Midbrain (tissue), 1 donor: ENCODE measurements around the gene BCL10.

Source experiments
- DNase-seq: peaks from one replicate; lab custom pipeline; 2025; lab: John Stamatoyannopoulos, UW

The BCL10 gene

DNA sequence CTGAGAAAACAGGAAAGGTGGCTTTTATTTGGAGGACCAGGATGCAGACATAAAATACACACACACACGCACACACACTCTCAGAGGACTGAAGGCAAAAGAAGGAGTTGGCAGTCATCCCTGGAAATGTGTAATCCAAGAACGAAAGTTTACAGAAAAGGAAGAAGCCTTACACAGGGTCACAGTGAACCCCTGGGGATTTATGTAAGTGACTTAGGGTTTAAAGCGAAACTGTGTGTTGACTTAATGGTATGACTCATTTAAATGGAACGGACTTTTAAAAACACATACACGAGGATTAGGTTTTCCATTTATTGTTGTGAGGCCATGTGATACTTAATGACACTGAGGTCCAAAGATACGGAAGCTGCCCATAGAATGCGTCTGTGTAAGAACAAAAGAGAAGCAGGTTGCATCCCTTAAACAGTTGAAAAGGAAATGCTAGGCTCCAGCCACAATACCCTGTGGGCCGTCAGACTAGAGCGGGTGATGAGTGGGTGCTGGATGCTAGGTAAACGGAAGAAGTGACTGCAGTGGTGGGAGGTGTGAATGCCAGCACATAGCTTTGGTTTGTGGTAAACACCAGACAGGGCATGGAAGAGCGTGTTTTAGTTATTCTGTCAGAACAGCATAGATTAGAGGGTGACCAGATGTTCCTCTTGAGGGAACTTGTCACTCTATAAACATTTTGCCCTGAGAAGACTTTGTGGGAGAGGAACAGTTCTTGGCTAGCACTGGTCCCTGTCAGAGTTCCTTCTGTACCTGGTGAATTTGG is 21.6 kb upstream of the BCL10 start:
- no peak for DNase-seq

DNA sequence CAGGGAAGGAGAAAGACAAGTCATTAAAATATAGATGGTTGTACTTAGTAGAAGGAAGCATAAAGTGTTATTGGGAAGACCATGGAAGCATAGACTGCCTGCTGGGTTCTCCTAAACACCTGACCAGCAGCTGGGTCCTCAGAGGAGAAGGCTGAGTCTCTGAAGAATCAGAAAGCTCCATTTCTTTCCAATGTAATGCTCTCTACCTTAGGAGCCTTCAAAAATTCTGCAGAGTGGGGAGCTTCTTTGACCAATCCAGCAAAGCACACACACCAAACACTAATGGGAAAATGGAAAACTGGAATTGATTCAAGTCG is 21.1 kb upstream of the BCL10 start:
- no peak for DNase-seq

DNA sequence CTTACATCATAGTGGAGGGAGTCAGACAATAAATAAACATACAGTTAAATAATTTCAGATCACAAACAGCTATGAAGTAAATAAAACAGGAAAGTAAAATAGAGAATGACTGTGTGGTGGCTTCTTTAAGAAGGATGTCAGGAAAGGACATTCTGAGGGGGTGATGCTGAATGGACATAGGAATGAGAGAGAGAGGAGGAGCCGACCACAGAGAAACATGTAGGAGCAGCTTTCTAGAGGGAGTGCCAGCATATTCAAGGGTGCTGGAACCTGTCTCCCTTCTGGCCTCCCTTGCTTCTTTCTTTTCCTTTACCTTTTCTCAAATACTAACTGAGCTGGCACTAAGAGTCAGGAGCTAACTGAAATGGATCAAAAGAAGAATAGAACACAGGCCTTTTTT is 20.5 kb upstream of the BCL10 start:
- DNase-seq: no peak

DNA sequence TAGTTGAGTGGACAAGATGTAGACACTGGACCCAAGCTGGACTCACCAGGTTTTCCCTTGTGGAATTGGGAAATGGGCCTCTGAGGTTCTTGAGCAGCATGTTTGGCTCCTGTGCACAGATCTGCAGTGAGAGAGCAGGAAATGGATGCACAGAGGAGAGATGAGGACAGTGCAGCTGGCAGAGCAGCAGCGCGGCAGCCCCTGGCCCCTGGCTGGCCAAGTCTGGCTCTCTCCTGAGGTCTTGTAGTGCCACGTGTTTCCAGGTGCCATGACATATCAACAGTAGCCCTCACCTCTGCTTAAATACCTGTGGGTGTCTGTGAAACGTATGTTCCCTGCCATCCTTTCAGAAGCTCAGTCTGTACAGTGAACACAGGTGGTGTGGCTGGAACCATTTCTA is 19.2 kb upstream of the BCL10 start:
- DNase-seq: no peak

DNA sequence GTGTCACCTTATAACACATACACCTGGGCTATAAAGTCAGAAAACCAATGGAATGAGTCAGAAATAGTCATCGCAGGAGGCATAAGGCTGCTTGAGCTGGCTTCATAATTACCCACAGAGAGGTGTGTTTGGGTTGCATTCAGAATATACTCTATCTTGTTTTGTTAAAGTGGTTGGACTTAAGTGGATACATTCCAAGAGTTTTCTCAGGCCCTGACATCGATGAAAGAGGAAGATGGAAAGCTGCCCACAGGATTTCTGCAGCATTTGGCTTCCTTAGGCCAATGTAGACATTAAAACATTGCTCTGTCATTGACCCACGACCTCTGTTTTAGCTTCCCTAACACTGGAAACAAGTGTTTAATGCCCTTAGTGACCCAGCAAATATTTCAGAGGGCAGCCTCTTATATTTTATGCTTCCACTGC is 18.6 kb upstream of the BCL10 start:
- no peak for DNase-seq

DNA sequence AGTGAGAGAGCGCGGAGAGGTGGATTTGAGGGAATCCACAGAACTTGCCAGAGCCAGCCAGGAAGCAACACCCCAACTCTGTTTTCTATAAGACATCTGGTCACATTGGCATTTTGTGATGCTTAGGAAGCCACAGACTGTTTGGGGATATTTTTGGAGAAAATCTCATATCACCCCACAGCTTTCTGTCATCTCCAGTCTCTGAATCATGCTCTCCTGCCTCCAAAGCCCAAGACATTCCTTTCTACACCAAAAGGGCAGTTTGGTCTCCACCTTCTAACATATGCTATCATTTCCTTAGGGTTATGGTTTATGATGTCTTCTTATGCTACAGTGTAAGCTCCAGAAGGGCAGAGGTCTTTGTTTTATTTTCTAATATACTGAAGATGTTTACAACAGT is 14.4 kb upstream of the BCL10 start:
- no peak for DNase-seq

DNA sequence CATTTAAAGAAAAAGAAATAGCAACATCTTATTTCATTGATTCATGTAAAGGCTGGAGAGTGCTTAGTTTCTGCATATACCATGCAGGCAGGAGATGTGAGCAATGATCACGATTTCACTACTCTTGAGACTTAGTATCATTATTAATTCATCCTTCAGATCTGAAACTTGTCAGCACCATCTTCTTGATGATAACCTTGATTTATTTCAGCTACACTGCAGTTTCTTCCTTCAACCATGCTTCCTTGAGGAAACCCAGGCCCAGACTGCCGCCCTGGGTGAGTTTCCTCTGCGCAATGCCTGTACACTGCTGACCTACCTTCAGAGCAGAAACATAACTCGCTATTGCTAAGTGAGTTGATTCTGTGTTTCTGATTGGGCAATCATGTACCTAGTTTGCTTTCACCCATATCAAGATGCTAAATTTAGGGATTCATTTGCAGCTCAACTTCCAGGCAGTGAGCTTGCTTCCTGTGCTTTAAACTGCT is 13.5 kb upstream of the BCL10 start:
- DNase-seq: no peak

DNA sequence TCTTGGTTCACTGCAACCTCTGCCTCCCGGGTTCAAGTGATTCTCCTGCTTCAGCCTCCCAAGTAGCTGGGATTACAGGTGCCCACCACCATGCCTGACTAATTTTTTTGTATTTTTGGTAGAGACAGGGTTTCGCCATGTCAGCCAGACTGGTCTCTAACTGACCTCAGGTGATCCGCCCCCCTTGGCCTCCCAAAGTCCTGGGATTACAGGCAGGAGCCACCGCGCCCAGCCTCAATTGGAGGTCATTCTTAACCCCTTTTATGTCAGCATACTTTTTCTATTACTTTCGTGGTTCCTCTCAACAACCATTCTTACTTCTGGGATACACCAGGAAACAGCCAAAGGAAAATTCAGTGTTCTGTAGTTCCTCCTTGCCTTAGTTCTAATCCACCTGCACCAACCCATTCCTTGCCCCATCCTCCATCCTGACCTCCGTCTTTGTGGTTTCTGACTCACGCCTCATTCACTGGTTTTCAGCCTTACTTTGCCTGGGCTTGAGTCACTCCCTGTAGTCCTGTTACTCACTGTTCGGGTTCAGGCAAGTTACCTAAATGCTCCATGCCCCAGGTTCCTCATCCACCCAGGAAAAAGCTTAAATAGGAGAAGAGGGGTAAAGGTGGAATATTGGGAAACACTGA is 12.9 kb upstream of the BCL10 start:
- DNase-seq: no peak

DNA sequence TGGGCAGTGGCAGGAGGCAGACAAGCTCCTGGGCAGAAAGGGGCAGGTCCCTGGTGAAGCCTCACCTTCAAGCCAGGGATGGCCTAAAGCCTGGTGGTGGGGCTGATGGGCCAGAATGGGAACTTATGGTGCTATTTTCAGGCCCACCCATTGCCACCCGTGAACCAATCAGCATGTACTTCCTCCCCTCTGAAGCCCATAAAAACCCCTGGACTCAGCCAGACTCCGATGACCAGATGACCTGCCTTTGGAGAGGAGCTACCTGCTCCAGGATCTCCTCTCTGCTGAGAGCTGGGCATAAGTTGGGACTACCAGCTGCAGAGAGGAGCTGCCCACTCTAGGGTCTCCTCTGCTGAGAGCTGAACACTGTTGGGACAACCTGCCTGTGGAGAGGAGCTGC is 7.8 kb upstream of the BCL10 start:
- no peak for DNase-seq

DNA sequence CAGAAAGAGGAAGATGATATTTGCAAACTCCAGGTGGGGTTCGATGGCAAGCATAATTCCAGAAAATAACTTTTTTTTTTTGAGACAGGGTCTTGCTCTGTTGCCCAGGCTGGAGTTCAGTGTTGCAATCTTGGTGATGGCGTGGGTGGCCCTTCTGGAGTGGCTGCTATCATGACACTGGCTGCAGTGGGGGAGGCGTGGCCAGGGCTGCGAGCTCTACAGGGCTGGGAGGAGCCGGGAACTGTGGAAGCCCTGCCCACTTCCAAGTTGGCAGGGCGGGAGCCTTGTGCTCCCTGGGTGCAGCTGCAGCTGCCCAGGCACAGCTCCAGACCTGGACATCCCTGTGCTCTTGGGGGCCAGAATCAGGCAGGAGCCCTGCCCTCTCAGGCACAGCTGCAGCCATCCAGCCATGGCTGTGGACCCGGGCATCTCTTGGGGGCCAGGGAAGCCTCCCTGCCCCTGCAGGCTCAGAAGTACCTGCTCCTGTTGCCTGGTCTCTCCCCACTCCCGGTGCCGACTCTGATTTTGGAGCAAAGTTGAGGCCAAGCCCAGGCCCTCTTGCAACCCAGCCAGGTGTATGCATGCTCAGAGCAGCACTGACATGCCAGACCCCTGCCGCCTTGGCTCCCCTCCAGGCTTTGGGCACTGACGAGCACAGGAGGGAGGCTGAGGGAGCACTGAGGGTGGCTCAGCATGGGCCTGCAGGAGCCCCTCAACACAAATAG is 7.2 kb upstream of the BCL10 start:
- no peak for DNase-seq

DNA sequence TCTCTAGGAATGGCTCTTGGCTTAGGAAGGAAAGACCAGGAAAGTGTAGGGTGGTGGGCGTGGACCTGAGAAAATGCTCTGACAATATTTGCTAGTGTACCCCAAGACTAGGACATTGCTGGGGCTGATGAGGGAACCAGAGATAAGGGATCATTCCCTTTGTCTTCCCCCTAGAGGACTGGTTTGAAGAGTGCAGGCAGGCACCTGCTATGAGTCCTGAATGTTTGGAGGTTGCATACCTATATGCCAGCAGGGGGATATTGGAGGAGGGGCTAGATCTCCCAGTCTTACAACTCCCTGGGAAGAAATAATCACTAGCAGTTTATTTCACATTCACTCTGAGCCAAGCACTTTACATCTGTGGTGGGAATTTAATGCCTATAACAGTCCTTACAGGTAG is 6.0 kb upstream of the BCL10 start:
- no peak for DNase-seq

DNA sequence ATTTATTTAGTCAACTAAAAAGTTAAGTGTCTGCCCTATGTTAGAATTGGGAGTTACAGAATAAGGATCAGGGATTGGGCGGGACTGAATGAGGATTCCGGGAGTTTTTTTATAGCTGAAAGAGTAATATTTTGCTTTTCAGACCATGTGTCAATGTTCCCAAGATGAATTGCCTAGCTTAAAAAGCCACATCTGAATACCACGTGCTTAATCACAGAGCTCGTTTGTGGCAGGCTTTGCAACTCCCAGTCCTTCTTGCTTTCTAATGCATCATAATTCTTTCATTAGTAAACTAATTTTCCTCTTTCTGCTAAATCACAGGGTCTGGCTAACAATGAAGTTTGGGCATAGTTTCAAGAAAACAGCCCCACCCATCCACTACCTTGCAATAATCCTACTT is 4.2 kb upstream of the BCL10 start:
- no peak for DNase-seq

DNA sequence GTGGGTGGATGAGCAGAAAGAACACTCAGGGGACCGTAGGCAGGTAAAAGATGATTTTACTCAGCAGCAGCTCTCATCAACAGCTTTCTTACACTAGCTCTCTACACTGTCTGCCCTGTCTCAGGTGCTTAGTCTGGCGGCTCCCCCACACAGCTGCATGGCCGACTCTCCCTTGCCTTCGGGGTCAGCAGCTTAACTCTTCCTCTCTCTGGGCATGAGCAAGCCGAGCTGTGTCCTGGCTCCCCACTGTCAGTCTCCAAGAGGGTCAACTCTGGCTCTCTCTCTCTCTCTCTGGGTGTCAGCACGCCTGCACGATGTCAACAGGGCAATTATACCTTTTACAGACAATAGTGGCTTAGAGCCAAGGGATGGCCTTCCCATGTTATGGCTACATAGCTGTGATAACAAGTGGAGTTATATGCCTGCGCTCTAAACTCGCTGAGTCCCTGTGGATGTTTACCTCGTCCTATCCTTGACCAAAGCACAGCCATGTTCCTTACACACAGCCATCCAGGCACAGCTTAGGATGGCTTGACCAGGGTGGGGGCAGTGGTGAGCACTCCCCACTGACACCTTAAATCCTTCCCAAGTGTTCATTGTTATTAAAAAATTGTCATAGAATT is 3.1 kb upstream of the BCL10 start:
- no peak for DNase-seq

DNA sequence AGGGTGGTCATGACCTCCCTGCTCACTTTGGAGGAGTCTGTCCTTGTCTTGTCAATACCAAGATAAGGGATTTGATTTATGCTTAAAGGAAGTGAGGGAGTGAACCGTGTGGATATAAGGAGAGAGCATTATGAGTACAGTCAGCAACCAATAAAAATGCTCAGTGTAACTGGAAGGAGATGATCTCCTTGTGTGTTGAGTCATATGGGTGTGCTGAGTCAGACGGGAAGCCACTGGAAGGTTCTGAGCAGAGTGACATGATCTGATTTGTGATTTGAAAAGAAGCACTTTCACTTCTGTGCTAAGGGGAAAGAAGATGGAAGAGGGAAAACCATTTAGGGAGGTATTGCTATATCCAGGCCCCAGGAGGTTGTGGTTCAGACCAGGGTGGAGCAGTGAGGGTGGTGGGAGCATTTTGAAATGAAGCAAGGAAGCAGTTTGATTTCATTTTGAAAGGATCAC is 2.5 kb upstream of the BCL10 start:
- DNase-seq: no peak

DNA sequence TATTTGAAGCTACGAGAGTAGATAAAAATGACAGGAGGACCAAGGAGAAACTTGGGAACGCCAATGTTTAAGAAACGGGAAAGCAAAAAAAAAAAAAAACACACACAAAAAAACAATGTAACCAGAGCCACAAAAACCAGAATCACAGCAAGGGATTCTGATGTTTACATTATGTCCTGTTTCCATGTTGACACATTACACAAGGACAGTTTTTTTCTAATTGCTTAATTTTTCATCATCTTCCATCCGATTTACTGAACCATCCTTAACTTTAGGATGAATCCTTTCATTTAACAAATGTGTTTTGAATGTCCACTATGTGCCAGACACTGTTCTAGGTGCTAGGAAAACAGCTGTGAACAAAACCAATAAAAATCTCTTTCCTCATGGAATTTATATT is 1.4 kb upstream of the BCL10 start:
- DNase-seq: no peak

DNA sequence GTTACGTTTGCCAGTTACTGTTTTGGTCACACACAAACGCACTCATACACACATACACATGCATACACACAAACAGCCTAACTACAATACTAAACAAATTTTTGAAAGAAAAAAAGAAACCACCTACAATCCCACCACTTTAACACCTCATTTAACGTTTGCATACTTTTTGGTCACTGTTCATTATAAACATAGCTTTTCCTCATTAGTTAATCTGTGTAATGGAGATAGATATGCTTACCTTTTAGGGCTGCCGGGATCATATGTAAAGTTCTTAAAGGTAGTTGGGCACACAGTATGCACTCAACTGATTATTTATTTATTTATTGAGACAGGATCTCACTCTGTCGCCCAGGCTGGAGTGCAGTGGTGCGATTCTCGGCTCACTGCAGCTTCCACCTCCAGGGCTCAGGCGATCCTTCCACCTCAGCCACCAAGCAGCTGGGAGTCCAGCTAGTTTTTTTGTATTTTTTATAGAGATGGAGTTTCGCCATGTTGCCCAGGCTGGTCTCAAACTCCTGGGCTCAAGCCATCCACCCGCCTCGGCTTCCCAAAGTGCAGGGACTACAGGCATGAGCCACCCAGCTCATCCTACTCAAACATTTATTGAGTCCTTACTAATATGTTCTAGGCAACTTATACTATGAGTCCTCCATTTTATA is 677 bp upstream of the BCL10 start:
- no peak for DNase-seq

DNA sequence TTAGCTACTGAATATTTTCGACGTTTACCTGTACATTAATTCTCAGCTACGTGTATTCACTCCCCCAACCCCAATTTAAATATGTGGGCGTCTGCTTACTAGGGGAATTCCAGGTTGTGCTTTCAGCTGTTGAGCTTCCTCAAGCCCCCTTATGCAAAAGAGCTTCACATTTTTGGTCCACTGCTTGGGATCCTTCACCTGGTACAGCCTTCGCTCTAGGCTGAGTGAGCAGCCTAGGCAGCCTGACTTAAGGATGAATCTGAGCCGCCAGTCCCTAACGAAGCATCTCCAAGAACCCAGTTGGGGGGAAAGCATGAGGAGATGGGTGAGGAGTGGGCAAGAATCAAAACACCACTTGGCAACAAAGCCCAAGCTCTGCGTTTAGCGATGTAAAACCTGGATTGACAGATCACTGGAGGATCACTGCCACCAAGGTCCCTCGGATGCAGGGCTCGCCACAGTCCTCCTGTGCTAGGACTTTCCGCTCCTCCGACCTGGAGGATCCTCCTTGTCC is 674 bp downstream of the BCL10 start:
- DNase-seq: no peak

DNA sequence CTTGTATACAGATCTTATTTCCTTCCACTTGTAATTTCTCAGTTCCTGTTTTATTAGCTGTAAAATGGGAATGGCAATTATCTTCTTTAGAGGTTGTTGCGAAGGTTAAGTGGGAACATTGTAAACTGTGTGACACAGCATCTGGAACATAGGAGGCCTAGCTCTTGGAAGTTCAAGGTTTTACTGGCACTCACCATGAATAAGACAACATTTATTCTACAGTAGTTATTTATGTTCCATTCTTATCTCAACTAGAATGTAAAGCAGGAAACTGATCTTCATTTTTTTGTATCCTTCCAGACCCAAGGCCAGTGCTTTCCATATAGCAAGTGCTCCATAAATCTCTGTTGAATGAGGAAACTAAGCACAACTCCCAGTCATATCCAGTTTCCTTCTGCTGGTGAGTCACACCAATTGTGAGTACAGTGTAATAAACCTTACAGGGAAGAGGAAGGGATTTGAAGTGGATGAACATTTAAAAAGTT is 1.4 kb downstream of the BCL10 start:
- no peak for DNase-seq

DNA sequence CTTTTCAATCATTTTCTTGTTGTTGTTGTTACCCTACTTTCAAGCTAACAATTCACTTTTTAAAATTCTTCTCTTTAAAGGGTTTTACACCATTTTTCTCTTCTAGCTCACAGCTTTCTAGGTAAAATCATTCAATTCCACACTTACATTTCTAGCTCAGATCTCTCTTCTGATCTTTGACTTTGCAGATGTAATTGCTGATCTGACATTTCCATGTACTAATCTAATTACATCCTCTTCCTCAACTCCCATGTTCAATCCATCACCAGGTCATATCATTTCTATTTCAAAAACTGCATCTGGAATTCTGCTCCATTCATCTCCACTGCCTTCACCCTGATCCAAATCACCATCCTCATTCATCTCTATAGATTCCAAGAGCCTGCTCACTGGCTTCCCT is 3.0 kb downstream of the BCL10 start:
- DNase-seq: no peak

DNA sequence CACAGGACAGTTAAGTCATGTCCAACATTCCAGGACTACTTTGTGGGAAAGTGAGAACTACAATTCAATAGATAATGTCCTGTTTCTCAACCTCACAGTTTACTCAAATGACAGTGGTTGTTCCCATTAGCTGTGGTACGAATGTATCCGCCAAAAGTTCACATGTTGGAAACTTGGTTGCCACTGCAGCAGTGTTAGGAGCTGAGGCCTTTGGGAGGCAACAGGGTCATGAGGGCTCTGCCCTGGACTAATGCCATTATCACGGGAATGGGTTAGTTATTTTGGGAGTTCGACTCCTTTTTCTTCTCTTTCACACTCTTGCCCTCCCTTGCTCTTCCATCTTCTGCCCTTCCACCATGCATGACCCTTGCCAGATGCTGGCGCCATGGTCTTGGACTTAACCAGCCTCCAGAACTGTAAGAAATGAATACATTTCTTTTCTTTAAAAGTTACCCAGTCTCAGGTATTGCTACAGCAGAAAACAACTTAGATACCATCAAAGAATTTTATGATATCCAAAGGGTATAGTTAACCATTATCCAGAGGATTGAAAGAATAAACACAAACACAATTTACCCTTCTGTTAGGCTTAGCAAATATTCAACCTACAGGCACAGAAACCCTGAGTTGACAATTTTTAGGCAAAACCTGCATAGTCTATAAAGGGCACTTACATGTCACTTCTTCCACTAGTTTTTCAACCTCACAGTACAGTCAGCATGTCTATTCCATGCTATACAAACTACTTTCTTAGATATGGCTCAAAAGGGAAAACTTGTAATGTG is 7.4 kb downstream of the BCL10 start:
- DNase-seq: no peak

DNA sequence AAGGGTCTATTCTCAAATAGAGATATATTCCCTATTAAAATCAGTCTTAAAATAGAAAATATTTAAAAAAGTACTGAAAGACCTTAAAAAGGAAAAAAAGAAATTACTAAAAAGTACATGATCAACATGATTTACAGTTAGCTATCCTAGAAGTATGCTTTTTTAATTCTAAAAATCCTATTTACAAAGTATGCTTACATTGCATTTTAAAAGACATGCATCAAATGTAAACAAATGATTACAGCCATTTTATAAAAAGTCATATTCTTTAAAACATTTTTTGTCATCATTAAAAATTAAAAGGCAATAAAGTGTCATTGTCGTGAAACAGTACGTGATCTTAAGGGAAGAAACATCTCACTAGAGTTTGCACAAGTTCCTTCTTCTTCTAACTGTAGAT is 9.1 kb downstream of the BCL10 start:
- no peak for DNase-seq
